Esophagus muscularis mucosa (tissue), 4 donors: ENCODE measurements around the gene FZR1.

Source experiments
- EP300 ChIP-seq: sonication (generic); formaldehyde crosslinking; IDR thresholded peaks from one replicate; pipeline ENCODE4 v1.6.1; 2017; ENCODE audit warnings: antibody characterized with exemption
- POLR2A ChIP-seq: fragments of 450-650 bp; IDR thresholded peaks from one replicate; pipeline ENCODE4 v1.6.1; 2017; ENCODE audit warnings: antibody characterized with exemption, moderate library complexity, mild to moderate bottlenecking, low read depth
- TF ChIP-seq, protein P1 (sequence below), 3 experiments: fragments of 200-600 bp in 2 of 3; fragments of 450-650 bp in 1 of 3; sonication (generic) in 2 of 3; IDR thresholded peaks; one replicate each; pipeline ENCODE4 v1.5.1; 2017 to 2019; ENCODE audit warnings: antibody characterized with exemption in 3 of 3, mild to moderate bottlenecking in 2 of 3, moderate library complexity in 1 of 3

DNA sequence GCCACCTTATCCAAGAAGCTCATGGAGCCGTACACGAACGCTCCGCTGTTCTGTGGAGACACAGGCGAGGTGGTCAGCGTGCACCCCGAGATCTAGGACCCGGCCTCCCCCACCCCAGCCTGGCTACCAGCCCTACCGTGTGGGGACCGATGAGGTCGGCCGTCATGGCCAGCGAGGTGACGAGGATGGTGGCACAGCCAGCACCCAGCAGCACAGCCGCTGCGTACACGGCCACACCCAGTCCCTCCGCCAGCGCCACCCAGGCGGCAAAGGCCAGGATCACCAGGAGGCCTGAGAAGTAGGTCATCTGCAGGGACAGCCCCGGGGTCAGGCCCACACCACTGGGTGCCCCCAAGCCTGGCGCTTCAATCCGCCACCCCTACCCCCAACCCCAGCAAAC lies 40.0 kb downstream of the FZR1 start:
- TF ChIP-seq EP300 (no peak), POLR2A (no peak)
- TF ChIP-seq, protein P1, sequence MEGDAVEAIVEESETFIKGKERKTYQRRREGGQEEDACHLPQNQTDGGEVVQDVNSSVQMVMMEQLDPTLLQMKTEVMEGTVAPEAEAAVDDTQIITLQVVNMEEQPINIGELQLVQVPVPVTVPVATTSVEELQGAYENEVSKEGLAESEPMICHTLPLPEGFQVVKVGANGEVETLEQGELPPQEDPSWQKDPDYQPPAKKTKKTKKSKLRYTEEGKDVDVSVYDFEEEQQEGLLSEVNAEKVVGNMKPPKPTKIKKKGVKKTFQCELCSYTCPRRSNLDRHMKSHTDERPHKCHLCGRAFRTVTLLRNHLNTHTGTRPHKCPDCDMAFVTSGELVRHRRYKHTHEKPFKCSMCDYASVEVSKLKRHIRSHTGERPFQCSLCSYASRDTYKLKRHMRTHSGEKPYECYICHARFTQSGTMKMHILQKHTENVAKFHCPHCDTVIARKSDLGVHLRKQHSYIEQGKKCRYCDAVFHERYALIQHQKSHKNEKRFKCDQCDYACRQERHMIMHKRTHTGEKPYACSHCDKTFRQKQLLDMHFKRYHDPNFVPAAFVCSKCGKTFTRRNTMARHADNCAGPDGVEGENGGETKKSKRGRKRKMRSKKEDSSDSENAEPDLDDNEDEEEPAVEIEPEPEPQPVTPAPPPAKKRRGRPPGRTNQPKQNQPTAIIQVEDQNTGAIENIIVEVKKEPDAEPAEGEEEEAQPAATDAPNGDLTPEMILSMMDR (IDR thresholded peaks at IDR 0.05), result no peak
